CD4-positive, alpha-beta T cell treated with Interleukin-4 for 1 hour (primary cell): ENCODE results near the gene ALDH1L1.

Experiments used
- DNase-seq, 2 donors: peaks; one replicate each; pipeline ENCODE4 v3.0.0-alpha.2; 2020 to 2022

Gene ALDH1L1

DNA sequence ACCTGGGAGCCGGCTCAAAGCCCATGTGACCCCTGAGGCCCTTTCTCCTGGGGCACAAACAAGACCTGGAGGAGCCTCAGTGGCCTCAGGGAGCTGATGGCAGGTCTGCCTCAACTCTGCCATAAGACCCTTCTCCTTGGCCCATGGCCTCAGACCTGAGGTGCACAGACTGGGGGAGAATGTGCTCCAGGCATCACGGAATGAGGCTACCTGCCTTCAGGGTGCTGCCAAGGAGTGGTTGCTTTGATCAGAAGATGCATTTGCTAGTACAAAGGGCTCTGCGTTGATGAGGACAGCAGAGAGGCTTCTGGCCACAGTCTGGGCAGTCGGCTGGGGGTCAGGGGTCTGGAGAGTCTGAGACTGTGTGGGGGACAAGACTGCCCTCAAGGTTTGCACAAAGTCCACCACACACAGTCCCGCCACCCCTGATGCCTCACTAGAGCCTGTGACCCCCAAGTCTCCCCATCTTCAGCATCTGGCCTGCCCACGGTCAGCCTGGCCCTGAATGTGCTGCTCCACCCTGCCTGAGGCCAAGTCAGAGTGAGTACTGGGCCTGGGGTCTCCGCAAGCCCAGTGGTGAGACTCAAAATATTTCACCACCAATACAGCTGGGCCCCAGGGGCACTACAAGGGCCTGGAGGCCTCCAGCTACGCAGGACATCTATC is 26.6 kb downstream of the ALDH1L1 start:
- DNase-seq = no peak

DNA sequence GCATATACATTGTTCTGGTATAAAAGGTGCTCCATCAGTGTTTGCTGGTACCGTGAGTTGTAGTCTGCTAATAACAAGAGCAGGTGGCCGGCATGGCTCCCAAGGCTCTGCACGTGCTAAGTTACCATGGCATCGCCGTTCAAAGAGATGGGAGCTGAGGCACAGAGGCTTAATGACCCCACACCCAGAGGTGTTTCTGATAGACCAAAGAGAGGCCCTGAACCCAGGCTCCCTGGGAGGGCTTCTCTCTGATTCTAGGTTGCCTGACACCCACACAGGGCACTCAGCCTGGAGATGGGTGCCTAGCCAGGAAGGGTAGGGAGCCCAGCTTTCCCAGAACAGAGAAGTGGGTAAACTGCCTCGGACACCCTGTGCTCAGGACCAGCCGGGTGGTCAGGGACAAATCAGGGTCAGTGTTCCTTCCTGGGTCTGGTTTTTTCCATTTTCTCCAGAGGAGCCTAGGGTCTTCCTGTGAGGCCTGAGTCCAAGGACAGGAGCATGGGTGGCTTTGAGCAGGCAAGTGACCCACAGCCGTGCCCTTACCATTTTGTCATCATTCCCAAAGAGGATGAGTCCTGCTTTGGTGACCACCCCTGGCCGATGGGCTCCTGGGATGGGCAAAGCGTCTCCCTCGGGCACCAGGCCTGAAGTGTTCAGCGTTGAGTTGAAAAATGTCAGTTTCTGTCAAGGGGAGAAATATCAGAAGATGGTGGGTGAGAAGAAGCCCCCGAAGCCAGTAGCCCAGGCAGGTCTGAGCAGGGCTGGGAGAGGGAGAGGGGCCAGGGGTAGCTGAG is 27.3 kb downstream of the ALDH1L1 start:
- DNase-seq = no peak

DNA sequence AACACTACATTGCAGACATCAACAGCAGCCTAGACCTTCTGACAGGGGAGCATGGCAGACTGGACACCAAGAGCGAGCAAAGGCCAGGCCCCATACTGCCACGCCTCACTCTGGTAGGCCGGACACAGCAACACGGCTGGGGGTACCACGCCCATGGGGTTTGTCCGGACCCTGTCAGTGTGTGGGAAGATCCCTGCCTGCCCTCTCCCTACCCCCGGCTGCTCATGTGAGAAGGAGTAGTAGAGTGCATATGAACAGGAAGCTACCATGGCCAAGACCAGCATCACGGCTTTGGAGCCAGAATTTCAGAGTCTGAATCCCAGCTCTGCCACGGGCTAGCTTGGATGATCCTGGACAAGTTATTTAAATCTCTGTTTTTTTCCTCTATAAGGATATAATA is 27.9 kb downstream of the ALDH1L1 start:
- DNase-seq = no peak

DNA sequence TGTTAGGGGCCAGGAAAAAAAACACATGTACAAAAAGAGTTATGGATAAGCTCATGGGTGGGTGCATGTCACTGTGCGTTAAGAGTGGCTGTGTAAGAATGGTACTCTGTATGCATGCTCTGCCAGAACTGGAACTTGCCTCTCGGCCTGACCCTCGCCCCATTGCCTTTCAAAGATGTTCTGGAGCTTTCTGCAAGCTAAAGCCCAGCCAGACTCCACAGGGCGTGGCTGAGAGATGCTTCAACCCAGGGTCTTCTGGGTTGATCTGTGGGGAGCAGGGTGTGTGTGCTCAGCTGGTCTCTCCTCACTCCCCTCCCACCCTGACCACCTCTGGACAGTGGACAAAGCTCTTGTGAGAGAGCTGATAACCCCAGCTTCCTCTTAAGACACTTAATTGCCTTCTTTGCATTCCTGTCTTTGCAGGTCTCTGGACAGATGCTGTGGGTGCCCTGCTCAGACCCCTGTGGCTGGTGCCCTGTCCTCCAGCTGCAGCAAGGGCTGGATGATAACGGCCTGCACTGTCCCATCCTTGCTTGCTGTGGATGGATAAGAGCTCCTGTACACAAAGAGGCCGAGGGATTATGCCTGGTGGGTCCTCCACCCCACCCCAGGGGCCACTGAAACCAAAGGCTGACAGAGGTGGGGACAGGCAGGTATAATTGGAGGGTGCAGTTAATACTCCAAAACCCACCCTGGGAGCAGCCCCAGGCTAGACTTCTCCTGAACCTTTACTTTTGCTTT is 28.7 kb downstream of the ALDH1L1 start:
- DNase-seq = no peak

DNA sequence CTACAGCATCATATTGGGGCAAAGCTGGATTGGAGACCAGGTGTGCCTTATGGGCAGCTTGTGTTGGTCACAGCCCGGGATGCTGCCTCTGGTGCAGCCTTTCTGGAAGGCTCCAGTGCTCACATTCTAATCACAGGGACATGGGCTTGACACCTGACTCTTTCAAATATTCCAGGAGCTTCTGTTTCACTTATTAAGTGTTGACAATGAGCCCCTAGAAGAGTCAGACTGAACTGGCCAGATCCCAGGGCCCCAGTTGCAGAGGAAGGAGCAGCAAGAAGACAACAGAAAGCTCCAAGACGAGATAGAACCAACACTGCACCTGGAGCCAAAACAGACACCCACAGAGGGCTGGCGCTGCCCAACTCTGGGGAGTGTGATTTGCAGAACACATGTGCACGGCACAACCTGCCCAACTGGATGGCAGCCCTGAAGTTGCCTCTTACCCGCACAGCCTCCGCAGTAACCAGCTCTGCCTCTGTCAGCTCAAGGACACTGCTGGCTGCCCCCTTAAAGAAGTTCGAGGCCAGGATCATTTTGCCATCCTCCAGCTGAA is 30.3 kb downstream of the ALDH1L1 start:
- DNase-seq = no peak

DNA sequence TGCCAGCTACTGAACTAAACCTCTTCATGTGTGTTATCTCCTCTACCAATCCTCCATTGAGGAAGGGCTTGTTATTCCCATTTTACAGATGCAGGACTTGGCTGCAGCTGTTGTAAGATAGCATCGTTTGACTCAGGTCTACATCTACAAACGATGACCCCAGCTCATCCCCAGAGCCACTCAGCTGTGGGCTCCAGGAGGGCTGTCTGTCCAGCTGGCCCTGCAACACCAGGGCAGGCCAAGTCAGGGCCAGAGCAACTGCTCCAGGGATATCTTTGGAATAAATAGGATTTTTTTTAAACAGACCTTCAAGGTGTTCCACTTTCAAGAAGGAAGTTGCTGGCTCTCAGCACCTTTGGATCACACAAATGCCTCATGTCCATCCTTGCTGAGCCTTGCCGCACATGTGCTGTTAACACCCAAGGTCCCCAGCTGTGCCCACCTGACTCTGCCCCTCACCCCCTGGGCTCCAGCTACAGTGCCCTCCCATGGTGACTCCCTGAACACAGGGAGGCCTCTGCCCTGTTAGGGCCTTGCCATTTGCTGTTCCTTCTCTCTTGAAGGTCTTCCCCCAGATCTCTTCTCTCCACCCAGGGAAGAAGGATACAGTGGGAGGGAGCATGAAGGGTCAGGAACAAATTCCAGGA is 31.0 kb downstream of the ALDH1L1 start:
- no peak for DNase-seq

DNA sequence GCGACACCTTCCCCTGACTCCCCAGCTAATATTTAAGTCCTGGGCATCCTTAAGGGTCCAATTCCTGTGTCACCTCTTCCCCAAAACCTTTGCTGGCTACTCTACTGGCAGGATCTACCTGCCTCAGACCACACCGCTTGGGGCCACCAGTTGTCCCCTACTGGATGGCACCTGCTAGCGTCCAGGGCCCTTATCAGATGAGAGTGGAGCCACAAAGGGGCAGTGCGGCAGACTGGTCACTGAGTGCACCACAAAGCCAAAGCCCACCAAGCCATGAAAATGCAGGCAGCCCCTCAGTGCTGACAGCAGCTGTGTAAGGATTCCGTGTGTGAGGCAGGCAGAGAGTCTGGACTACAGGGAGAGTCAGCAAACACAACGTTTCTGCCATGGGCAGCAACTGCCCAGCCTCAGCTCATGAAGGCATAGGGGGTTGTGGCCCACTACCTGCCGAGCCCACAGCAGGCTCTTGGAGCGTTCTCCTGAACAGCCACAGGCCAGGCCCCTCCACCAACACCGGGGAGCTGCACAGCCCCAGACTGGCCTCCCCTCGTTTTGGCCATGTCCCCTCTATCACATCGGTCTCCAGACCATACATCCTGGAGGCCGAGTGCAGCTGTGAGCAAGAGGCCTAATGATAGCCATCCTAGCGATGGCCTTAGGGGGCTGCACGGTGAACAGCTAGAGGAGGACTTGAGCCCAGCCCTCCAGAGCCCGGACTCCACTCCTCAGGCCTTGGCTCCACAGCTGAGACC is 32.3 kb downstream of the ALDH1L1 start:
- DNase-seq = no peak

DNA sequence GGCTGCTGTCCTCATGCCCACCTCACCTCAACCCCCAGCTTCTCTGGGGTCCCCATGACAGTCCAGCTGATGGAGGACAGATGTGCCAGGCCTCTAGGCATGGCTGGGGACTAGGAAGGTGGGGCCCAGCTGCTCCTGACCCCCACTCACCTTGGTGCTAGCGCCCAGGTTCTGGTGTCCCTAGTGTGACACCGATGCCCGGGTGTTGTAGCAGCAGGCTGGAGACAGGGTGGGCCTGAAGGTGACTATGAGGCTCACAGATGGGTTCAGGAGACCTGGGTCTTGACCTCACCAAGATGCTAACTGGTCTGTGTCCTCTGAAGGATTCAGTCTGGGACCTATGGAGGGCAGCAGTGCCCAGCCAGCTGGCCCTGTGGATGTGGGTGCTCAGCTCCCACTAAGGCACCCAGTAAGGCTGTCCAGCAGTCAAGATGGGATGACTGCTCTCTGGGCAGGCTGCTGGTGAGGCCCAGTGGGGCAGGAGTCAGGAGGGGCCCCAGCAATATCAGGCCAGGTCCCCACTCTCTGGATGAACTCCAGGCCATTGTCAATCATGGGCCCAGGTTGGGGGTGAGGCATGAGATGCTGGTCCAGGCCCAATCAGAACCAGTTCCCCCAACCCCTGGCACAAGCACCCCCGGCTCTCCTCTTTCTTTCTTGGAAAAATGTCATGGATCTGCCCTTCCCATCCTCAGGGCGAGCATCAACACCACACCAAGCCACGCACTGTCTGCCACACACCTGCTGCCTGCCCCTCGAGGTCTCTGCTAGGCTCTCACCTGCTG is 33.0 kb downstream of the ALDH1L1 start:
- no peak for DNase-seq

DNA sequence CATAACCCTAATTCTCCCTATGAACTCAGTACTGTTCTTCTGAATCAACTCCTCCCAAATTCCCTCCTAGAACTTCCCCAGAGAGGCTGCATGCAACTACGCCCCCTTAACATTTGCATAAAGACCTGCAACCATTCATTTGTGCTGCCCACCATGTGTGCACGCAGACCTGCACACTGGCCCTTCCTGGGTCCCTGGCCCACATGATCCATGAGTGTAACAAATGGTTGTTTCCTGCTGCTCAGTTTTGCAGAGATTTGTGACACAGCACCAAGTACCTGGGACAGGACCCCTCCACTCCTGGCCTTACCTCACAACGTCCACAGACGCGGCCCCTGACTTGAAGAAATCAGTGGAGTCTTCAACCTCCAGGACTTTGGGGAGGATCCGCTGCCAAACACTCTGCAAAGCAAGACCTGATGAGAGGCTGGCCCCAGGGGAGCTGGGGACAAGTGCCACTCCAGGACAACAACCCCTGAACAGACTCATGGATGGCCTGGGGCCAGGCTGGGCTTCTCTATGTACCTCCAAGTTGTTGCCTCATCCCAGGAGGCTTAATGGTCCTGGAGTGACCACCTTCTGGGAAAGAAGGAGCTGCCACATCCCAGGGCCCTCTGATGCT is 33.8 kb downstream of the ALDH1L1 start:
- no peak for DNase-seq

DNA sequence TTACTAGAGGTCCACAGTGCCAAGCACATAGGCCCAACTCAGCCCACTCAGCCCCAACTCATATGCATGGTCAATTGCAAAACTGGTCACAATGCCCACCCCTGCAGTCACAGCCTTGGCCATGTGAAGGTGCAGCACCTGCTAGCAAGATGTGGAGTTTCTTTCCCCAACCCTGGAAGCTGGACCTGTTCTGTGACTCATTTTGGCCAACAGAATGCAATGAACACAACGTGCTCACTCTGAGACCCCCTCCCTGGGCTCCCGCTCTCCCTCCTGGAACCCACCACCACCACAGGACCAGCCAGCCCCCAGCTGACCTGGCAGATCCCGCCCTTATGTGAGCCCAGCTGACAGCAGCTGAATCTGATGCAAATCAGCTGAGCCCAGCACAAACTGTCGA is 34.4 kb downstream of the ALDH1L1 start:
- DNase-seq = no peak

DNA sequence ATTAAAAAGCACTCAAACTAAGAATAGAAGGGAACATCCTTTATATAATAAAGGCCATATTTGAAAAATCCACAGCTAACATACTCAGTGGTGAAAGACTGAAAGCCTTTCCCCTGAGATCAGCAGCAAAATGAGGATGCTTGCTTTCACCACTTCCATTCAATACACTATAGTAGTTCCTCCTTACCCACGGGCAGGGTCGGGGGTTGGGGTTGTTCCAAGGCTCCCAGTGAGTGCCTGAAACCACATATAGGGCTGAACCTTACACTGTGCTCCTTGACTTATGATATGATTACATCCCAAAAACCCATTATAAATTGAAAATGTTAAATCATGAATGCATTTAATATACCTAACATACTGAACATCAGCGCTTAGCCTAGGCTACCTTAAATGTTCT is 37.7 kb downstream of the ALDH1L1 start:
- peak in 1 of 2 donors; percentile 7 for DNase-seq

DNA sequence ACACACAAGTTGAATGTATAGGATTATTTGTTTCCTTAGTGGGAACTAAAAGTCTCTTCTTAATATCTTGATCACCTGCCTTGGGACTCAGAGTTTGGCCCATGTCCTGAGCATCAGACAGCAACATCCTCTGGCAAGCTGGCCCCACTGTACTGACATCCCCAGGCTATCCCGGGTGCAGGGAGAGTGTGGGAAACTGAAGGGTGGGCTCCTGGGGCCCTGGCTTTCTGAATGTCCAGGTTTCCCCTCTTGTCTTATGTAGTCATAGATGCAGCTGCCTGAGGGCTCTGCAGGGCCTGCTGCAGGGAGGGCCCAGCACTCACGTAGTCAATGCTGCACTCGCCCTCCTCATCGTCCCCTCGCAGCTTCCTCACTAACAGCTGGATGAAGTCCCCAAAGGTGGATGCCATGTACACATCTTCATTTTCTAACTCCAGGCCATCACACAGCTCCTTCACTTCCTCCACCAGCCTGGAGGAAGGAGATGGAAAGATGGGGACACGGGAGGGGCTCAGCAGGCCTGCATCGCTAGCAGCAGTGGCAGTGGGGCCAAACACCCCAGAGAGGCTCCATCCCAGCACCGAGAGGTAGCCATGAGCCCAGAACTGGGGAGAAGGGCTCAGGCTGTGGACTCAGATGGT is 42.8 kb downstream of the ALDH1L1 start:
- peak in 1 of 2 donors; percentile 2 for DNase-seq

DNA sequence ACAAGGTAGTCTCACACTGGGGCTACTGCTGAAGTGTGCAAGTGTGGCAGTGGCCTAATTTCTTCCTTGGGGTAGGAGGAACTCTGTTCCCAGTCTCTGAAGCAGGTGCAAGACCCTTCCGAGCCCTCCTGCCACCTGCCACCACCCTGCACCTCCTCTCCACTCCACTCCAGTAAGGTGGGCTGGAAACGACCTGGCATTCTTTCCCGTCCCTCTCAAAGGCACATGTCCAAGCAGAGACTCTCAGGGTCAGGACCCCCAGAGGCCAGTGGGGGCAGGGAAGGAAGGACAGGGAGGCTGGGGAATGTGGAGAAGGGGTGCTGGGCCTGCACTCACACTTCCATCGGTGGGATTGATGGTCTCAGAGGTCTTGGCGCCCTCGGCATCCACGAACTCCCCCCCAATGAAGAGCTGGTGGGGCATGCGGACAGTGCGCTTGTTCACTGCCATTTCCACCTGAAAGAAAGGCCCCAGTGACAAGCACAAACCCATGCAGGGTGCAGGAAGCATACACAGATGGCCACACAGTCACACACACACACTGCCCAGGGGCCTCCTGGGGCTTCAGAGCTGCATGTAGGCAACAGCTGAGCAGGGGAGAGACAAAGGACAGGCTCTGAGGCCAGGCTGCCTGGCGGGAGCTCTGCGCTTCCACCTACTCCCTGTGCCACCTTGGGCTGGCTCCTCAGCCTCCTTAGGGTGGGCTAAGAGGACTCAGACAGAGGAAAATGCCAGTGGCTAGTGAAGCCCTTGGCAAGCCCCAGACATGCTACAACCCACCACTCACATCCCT is 43.8 kb downstream of the ALDH1L1 start:
- DNase-seq = peak in 1 of 2 donors; percentile 6

DNA sequence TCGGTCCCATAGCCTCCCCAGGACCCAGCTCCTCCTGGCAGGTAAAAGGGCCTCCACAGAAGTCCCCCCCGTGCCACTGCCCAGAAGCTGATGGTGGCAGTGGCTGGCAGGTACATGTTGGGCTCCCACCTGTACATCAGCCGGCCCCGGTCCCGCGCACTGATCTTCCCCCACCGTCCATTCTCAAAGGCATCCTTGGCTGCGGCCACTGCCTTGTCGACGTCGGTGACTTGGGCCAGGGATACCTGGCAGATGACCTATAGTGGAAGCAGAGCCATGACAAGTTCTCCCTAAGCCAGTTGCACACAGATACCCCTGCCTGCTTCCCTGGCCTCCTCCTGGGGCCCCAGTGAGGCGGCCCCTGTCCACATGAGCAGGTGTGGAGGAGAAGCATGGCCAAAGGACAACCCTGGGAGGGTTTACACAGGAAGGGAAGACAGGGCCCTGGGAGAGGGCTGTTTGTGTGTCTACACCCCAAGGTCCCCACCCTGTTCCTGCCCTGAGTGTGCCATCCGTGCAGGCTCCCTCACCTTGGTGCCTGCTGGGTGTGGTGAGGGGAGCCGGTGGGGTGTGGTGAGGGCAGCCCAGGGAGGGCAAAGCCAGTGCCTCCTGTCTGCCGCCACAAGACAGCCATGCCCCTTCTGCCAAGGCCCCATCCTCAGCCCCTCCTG is 44.8 kb downstream of the ALDH1L1 start:
- DNase-seq = peak in 1 of 2 donors; percentile 8

DNA sequence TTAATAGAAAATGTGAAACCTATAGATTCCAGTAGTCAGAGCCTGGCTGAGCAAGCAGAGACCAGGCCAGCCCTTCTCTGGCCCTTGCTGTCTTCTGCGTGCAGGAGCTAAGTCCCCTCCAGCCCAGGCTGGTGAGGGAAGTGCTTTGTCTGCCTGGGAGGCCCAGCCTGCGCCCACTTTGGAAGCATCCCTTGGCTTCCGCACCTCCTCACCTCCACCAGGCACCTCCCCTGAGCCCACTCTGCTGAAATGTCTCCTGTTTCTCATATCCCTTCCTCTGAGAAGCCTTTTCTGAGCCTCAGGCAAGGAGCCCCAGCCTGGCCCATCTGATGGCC is 45.3 kb downstream of the ALDH1L1 start:
- DNase-seq = no peak

DNA sequence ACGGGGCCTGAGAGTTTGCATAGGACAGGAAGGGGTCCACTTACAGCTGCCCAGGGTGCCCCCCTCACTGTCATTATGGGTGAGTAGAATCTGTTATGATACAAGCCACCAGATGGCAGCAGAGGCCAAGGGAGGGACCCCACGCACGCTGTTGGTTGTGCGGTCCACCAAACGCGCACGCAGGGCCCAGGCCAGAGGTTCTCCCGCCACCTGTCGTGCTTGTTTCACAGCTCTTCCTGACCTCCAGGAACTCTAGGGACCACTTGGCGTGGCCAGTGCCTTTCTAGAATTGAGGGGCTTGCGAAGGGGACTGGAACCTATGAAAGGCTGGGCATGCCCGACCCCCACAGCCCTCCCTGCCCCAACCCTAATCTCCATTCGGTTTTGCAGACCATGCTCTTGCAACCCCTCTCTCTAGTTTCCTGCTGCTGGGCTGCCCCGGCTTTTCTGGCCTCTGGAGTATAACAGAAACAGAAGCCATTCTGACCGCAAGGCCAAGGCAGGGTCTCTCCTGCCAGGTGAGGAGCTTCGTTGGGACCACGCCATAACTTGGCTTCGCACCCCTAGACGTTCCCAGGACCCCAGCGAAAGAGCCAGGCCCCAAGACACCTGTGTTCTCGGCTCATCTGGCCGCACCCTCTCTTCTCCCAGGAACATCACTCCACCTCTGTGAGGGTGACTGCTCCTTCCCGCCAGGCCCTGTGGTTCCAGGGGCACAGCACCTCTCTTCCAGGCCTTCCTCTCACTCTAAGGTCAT is 46.0 kb downstream of the ALDH1L1 start:
- DNase-seq = peak; percentile 30 to 33

DNA sequence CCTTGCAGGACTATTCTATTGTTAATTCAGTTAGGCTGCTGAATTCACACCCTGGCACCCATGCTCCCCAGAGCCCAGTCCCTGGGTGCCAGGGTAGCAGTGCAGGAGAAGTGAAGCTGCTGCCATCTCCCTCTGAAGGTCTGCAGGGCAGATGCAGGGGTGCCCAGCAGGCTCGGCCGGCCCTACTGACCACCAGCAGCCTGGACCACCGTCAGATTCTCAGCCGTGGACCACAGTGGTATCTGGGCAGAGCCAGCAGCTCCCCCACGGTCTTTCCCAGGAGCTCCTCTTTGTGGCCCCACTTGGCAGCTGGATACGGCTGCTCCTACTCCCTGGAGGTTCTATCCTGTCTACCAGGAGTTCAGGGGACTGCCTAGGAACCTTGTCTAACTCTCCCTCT is 46.8 kb downstream of the ALDH1L1 start:
- DNase-seq = peak in 1 of 2 donors; percentile 7
